Left lung (tissue), 10 donors: ENCODE data around the gene SUSD3. TPM values are rescaled to one million over a fixed set of nuclear protein-coding genes. Genes with fewer than 3 reads are reported as not detected.
A peak's percentile ranks its signal among the peaks of the same experiment; 100 is the strongest.

ENCODE experiments used
- ATAC-seq: fragments of 200-7000 bp; cut with Tn5 transposase; one replicate; pipeline ENCODE4 v1.9.1; 2020; ENCODE audit warnings: moderate library complexity
- DNase-seq, 4 donors: peaks; one replicate each; pipeline ENCODE4 v3.0.0-alpha.2; 2013 to 2020
- H3K27ac ChIP-seq, 2 donors: fragments of 200-600 bp; sonication (generic) in 1 of 2; one replicate each; pipeline versions ENCODE4 v1.5.0 to v1.8.0; 2020 to 2021
- H3K27me3 ChIP-seq, 2 donors: fragments of 200-600 bp; sonication (generic) in 1 of 2; one replicate each; pipeline versions ENCODE4 v1.5.0 to v1.8.0; 2020 to 2021
- H3K36me3 ChIP-seq, 2 donors: fragments of 200-600 bp; sonication (generic) in 1 of 2; one replicate each; pipeline versions ENCODE4 v1.5.0 to v1.8.0; 2020 to 2021
- H3K4me1 ChIP-seq, 2 donors: fragments of 200-600 bp; one replicate each; pipeline ENCODE4 v1.8.0; 2021
- H3K4me3 ChIP-seq, 2 donors: fragments of 200-600 bp; sonication (generic) in 1 of 2; one replicate each; pipeline versions ENCODE4 v1.5.0 to v1.8.0; 2020 to 2021; ENCODE audit warnings: mild to moderate bottlenecking in 1 of 2
- H3K9me3 ChIP-seq, 2 donors: fragments of 200-600 bp; sonication (generic) in 1 of 2; one replicate each; pipeline versions ENCODE4 v1.5.0 to v1.8.0; 2020 to 2021
- intact Hi-C, 2 donors: fragments of 100-400 bp; cut with DNase I; formaldehyde crosslinking; loops; one replicate each; pipeline versions ENCODE4 v1.11.2 to v1.14.2; 2022
- polyA plus RNA-seq, 6 donors: library from polyadenylated mRNA; unstranded; fragments of 120-200 nt; gene quantifications; one replicate each; pipeline ENCODE4 v1.2.1, GENCODE V29; 2013; ENCODE audit not compliant: insufficient read length in 6 of 6
- total RNA-seq, 2 donors: library from RNA; stranded (reverse); fragmentation: NEBNext Ultra II Directional; extraction: Animal tissue kit (Norgen Biotek cat#: 25700); gene quantifications; one replicate each; pipeline ENCODE4 v1.2.1, GENCODE V29; 2021
- TF ChIP-seq, protein P1 (sequence below), 2 donors: fragments of 200-600 bp; sonication (generic) in 1 of 2; IDR thresholded peaks; one replicate each; pipeline versions ENCODE4 v1.5.0 to v1.8.0; 2021; ENCODE audit warnings: antibody characterized with exemption in 2 of 2
- donor health status: DM: no; HTN: yes; CAD: no.
- donor health status: DM: no; HTN: no; CAD: no.

Gene SUSD3
- total and polyA plus RNA-seq, 8 donors, result 2.6 to 12.1 (median 5.3) TPM

DNA sequence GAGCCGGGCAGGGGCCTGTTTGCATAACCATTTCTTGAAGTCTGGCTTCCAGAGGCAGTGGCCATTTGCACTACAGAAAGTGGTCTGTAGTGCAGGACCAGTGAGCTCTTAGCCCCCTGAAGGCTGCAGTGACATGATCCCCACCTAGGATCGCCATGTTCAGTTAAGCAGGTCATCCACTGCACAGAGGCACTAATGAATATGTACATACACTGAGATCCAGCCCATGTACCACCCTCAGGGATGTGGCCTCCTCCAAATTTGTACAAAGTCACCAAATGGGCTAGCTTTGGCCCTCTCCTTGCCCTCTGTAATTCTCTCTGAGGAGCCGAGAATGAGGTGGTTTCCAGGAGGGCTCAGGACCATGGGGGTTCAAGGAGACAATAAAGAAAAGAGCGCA, 8.3 kb upstream of the SUSD3 start:
- intact Hi-C loops, result no loop called here
- Histone ChIP-seq H3K9me3 (no peaks in the 10 kb centered on the region), H3K27ac (no peak overlapping the region), H3K4me1 (peaks cover 0 to 33% of the 10 kb centered on the region in 2 donors), H3K4me3 (no peak overlapping the region), H3K27me3 (no peaks in the 10 kb centered on the region), H3K36me3 (no peaks in the 10 kb centered on the region)
- TF ChIP-seq, protein P1, sequence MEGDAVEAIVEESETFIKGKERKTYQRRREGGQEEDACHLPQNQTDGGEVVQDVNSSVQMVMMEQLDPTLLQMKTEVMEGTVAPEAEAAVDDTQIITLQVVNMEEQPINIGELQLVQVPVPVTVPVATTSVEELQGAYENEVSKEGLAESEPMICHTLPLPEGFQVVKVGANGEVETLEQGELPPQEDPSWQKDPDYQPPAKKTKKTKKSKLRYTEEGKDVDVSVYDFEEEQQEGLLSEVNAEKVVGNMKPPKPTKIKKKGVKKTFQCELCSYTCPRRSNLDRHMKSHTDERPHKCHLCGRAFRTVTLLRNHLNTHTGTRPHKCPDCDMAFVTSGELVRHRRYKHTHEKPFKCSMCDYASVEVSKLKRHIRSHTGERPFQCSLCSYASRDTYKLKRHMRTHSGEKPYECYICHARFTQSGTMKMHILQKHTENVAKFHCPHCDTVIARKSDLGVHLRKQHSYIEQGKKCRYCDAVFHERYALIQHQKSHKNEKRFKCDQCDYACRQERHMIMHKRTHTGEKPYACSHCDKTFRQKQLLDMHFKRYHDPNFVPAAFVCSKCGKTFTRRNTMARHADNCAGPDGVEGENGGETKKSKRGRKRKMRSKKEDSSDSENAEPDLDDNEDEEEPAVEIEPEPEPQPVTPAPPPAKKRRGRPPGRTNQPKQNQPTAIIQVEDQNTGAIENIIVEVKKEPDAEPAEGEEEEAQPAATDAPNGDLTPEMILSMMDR (IDR thresholded peaks at IDR 0.05), result no peak
- ATAC-seq (no peak), DNase-seq (no peak)

DNA sequence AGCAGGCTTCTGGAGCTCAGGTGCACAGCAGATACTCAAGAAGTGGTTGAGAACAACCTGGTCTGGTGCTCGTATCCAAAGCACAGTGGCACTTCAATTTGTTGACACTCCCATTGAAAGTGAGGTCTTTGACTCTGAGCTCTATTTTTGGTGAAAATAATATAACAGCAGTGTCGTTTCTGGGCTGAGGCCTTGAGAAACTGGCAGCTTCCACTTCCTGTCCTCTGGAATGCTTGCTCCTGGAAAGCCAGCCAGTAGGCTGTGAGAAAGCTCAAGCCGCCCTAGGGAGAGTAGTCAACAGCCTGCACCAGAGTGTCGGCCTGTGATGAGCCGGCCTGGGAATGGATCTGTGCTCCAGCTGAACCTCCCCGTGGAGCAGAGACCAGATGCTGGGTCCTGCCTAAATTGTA, 6.8 kb upstream of the SUSD3 start:
- no peak overlapping the region for H3K4me3 ChIP-seq
- TF ChIP-seq, protein P1 (IDR thresholded peaks at IDR 0.05), result no peak
- no peaks in the 10 kb centered on the region for H3K9me3 ChIP-seq
- peak overlapping the region; percentile 16 to 60 for H3K27ac ChIP-seq
- H3K4me1 ChIP-seq, result peaks cover 0 to 32% of the 10 kb centered on the region in 2 donors
- no peaks in the 10 kb centered on the region for H3K27me3 ChIP-seq
- DNase-seq, result peak; percentile 39 to 75 (median 56)
- H3K36me3 ChIP-seq, result no peaks in the 10 kb centered on the region
- intact Hi-C loops, result no loop called here
- ATAC-seq, result peak; percentile 86

DNA sequence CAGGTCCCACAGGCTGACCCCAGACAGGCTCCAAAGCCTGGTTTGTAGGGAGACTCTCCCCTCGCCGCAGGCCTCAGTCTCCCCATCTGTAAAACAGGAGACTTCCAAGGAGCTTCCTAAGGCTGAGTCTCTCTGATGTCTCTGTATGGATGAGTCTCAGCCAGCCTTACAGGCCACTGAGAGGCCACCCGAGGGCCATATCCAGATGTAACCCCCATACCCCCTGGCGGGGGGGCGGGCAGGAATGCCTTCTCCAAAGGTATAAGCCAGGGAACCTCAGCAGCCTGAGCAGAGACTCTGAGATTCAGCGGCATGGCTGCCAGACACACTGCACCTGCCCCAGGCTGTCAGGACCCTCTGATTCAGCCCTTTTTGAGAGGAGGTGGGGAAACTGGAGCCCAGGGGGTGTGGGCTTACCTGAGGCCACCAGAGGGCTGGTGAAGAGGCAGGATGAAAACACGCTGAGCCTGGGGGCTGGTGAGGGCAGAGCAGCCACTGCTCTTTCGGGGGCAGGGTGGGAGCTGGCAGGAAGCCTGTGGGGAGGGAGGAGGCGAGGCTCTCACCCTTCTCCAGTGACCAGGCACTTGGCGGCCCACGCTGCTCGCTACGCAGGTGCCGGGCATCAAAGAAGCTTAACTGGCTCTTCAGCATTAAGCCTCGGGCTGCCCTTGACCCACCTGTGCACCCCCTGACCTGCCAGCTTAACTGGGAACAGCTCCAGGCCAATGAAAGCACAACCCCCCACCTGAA, 5.5 kb upstream of the SUSD3 start:
- intact Hi-C loops, result no loop called here
- Histone ChIP-seq H3K27ac (peak overlapping the region in 1 of 2 donors; percentile 60), H3K9me3 (no peaks in the 10 kb centered on the region), H3K27me3 (no peaks in the 10 kb centered on the region), H3K4me1 (peaks cover 0 to 34% of the 10 kb centered on the region in 2 donors), H3K4me3 (no peak overlapping the region), H3K36me3 (no peaks in the 10 kb centered on the region)
- peak; percentile 52 for ATAC-seq
- peak in 3 of 4 donors; percentile 65 to 80 (median 70) for DNase-seq
- TF ChIP-seq, protein P1 (IDR thresholded peaks at IDR 0.05), result no peak

DNA sequence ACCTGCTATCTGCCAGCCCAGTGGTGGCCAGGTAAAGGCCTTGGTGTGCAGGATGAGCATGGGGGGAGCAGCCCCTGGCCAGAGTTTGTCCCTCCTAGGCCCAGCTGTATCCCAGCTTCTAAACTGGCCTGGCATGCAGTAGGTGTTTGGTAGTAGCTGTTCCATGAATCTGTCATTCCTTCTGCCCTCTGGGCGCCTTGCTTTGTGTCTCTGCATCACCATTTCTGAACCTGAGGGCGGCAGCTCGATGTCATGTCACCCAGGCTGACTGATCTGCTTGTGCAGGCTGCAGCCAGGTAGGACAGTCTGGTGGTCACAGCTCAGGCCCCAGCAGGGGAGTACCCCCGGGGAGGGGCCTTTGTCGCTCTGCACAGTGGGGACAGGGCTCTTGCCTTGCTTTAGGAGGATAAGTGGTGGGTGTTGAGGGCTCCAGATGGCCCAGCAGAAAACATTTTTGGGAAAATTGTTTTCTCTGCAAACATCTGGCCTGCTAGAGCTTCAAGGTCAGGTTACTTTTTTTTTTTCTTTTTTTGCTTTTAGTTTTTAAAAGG, 4.6 kb upstream of the SUSD3 start:
- ATAC-seq, result no peak
- TF ChIP-seq, protein P1 (IDR thresholded peaks at IDR 0.05), result no peak

More for the DNA sequence above, 4.6 kb upstream of the SUSD3 start:
- no peaks in the 10 kb centered on the region for H3K9me3 ChIP-seq
- peaks cover 3 to 43% of the 10 kb centered on the region in 2 donors for H3K4me1 ChIP-seq
- H3K4me3 ChIP-seq, result no peak overlapping the region
- peak in 1 of 4 donors; percentile 38 for DNase-seq
- H3K36me3 ChIP-seq, result no peaks in the 10 kb centered on the region
- no peak overlapping the region for H3K27ac ChIP-seq
- intact Hi-C loops, result no loop called here
- no peaks in the 10 kb centered on the region for H3K27me3 ChIP-seq
